ENCODE data around the gene FAM120A. TPM values are rescaled to one million over a fixed set of nuclear protein-coding genes. Genes with fewer than 3 reads are reported as not detected.

The FAM120A gene
- total RNA-seq, 5 donors from 2014 or later (not counting 1 experiment from before 2014, with no cell fraction given), result 76.0 to 96.3 (median 93.5) TPM

- Histone ChIP-seq H3K27me3 (replicated peaks in 1 of 2; ENCODE audit: control insufficient read depth in 2 of 2, extremely low read depth in 1 of 2, insufficient read depth in 2 of 2, low read length in 1 of 2) (no peaks in the 10 kb centered on the region), H3K9me3 (no peaks in the 10 kb centered on the region), H3K36me3 (ENCODE audit: control insufficient read depth in 2 of 2, extremely low read depth in 1 of 2, insufficient read depth in 1 of 2, low read length in 1 of 2) (no peaks in the 10 kb centered on the region), H3K4me3 (ENCODE audit: control insufficient read depth in 1 of 2, extremely low read depth in 1 of 2, low read length in 1 of 2) (no peak overlapping the region), H3K4me1 (ENCODE audit: control insufficient read depth in 1 of 2, extremely low read depth in 1 of 2, insufficient read depth in 2 of 2, low read length in 2 of 2) (peaks cover 22 to 46% of the 10 kb centered on the region in 2 experiments), H3K27ac (ENCODE audit: low read length) (no peak overlapping the region)
- no peaks in the 10 kb centered on the region for H3K9me3 Mint-ChIP-seq
- no peak overlapping the region for H3K4me3 Mint-ChIP-seq
- H3K27me3 Mint-ChIP-seq, result no peaks in the 10 kb centered on the region
- peaks cover 8% of the 10 kb centered on the region for H3K36me3 Mint-ChIP-seq
- ChIA-PET POLR2A (interaction anchor here in 1 of 2 donors (0.6 kb wide), 1 partner anchor 1170 kb away, joined by 8 read pairs; no protein-coding TSS in a partner anchor), CTCF (no interaction called here)
- DNase-seq (no peak), ATAC-seq (replicated peaks in 1 of 4) (no peak)
- H3K4me1 Mint-ChIP-seq, result peaks cover 89 to 91% (median 90%) of the 10 kb centered on the region in 3 donors
- no CpG with 5 or more reads among the region's 1 CpG for WGBS (ENCODE audit: insufficient coverage)
- no peak overlapping the region for H3K27ac Mint-ChIP-seq
Observed at GRCh38 chr9:93461414-93461743, 9.9 kb downstream of the FAM120A start.

GRCh38 chr9:93461821-93462220 is 10.3 kb downstream of the FAM120A start:
- ChIA-PET POLR2A (interaction anchor here in 1 of 2 donors (0.6 kb wide), 1 partner anchor 1170 kb away, joined by 8 read pairs; no protein-coding TSS in a partner anchor), CTCF (interaction anchor here in 1 of 2 donors (0.7 kb wide), 1 partner anchor 8 kb away, joined by 3 read pairs; no protein-coding TSS in a partner anchor)
- no peaks in the 10 kb centered on the region for H3K27me3 Mint-ChIP-seq
- H3K36me3 ChIP-seq (ENCODE audit: control insufficient read depth in 2 of 2, extremely low read depth in 1 of 2, insufficient read depth in 1 of 2, low read length in 1 of 2), result no peaks in the 10 kb centered on the region
- DNase-seq (no peak), ATAC-seq (replicated peaks in 1 of 4) (no peak)
- no peaks in the 10 kb centered on the region for H3K27me3 ChIP-seq (replicated peaks in 1 of 2; ENCODE audit: control insufficient read depth in 2 of 2, extremely low read depth in 1 of 2, insufficient read depth in 2 of 2, low read length in 1 of 2)
- H3K4me1 ChIP-seq (ENCODE audit: control insufficient read depth in 1 of 2, extremely low read depth in 1 of 2, insufficient read depth in 2 of 2, low read length in 2 of 2), result peaks cover 26 to 46% of the 10 kb centered on the region in 2 experiments
- peaks cover 89 to 91% (median 90%) of the 10 kb centered on the region in 3 donors for H3K4me1 Mint-ChIP-seq
- no CpG with 5 or more reads among the region's 2 CpGs for WGBS (ENCODE audit: insufficient coverage)
- peaks cover 8% of the 10 kb centered on the region for H3K36me3 Mint-ChIP-seq
- no peak overlapping the region for H3K27ac ChIP-seq (ENCODE audit: low read length)
- H3K9me3 Mint-ChIP-seq, result no peaks in the 10 kb centered on the region
- H3K4me3 Mint-ChIP-seq, result no peak overlapping the region
- no peak overlapping the region for H3K4me3 ChIP-seq (ENCODE audit: control insufficient read depth in 1 of 2, extremely low read depth in 1 of 2, low read length in 1 of 2)
- no peaks in the 10 kb centered on the region for H3K9me3 ChIP-seq
- peak overlapping the region in 1 of 2 donors; percentile 30 for H3K27ac Mint-ChIP-seq

GRCh38 chr9:93463638-93464248 is 12.3 kb downstream of the FAM120A start:
- peak in 1 of 4 experiments; percentile 29 for ATAC-seq (replicated peaks in 1 of 4)
- DNase-seq, result no peak
- Mint-ChIP-seq H3K27me3 (no peaks in the 10 kb centered on the region), H3K27ac (peak overlapping the region; percentile 73 to 80), H3K4me3 (peak overlapping the region; percentile 22 to 42 (median 34)), H3K36me3 (peaks cover 3% of the 10 kb centered on the region), H3K9me3 (no peaks in the 10 kb centered on the region), H3K4me1 (peaks cover 90 to 91% (median 90%) of the 10 kb centered on the region in 3 donors)
- Histone ChIP-seq H3K36me3 (ENCODE audit: control insufficient read depth in 2 of 2, extremely low read depth in 1 of 2, insufficient read depth in 1 of 2, low read length in 1 of 2) (no peaks in the 10 kb centered on the region), H3K9me3 (no peaks in the 10 kb centered on the region), H3K27me3 (replicated peaks in 1 of 2; ENCODE audit: control insufficient read depth in 2 of 2, extremely low read depth in 1 of 2, insufficient read depth in 2 of 2, low read length in 1 of 2) (no peaks in the 10 kb centered on the region), H3K27ac (ENCODE audit: low read length) (peak overlapping the region; percentile 27), H3K4me1 (ENCODE audit: control insufficient read depth in 1 of 2, extremely low read depth in 1 of 2, insufficient read depth in 2 of 2, low read length in 2 of 2) (peaks cover 35 to 45% of the 10 kb centered on the region in 2 experiments), H3K4me3 (ENCODE audit: control insufficient read depth in 1 of 2, extremely low read depth in 1 of 2, low read length in 1 of 2) (no peak overlapping the region)
- no CpG with 5 or more reads among the region's 4 CpGs for WGBS (ENCODE audit: insufficient coverage)
- CTCF ChIA-PET, result interaction anchor here (0.5 to 1.5 kb wide), 4 partner anchors 10 to 15 kb away, joined by 3 to 5 read pairs (median 4); partner anchors contain the start of gene FAM120AOS (in 2 of the 2)
- POLR2A ChIA-PET, result interaction anchor here (0.9 to 1.2 kb wide), 2 partner anchors 9 to 10 kb away, joined by 3 to 4 read pairs; partner anchors contain the start of gene FAM120AOS (in 1 of the 2)

- H3K36me3 Mint-ChIP-seq, result peaks cover 3% of the 10 kb centered on the region
- ATAC-seq (replicated peaks in 1 of 4) (peak in 1 of 4 experiments; percentile 35), DNase-seq (no peak)
- ChIA-PET CTCF (interaction anchor here (1.0 to 2.4 kb wide), 3 partner anchors 10 to 12 kb away, joined by 3 to 12 read pairs (median 5); partner anchors contain the start of gene FAM120AOS (in 2 of the 2)), POLR2A (interaction anchor here (0.6 to 1.2 kb wide), 2 partner anchors 10 to 502 kb away, joined by 4 to 8 read pairs; partner anchors contain the start of gene FAM120AOS (in 1 of the 2))
- H3K4me3 Mint-ChIP-seq, result peak overlapping the region; percentile 2 to 28 (median 22)
- Histone ChIP-seq H3K4me1 (ENCODE audit: control insufficient read depth in 1 of 2, extremely low read depth in 1 of 2, insufficient read depth in 2 of 2, low read length in 2 of 2) (peaks cover 40 to 44% of the 10 kb centered on the region in 2 experiments), H3K27me3 (replicated peaks in 1 of 2; ENCODE audit: control insufficient read depth in 2 of 2, extremely low read depth in 1 of 2, insufficient read depth in 2 of 2, low read length in 1 of 2) (no peaks in the 10 kb centered on the region), H3K27ac (ENCODE audit: low read length) (peak overlapping the region; percentile 27), H3K9me3 (no peaks in the 10 kb centered on the region), H3K36me3 (ENCODE audit: control insufficient read depth in 2 of 2, extremely low read depth in 1 of 2, insufficient read depth in 1 of 2, low read length in 1 of 2) (no peaks in the 10 kb centered on the region), H3K4me3 (ENCODE audit: control insufficient read depth in 1 of 2, extremely low read depth in 1 of 2, low read length in 1 of 2) (no peak overlapping the region)
- H3K9me3 Mint-ChIP-seq, result no peaks in the 10 kb centered on the region
- H3K27me3 Mint-ChIP-seq, result no peaks in the 10 kb centered on the region
- peaks cover 90 to 91% (median 90%) of the 10 kb centered on the region in 3 donors for H3K4me1 Mint-ChIP-seq
- H3K27ac Mint-ChIP-seq, result peak overlapping the region; percentile 73 to 80
- WGBS (ENCODE audit: insufficient coverage), result 100% methylated on average over 1 of the region's 3 CpGs
Observed at GRCh38 chr9:93464395-93464794, 12.9 kb downstream of the FAM120A start.

GRCh38 chr9:93464876-93465275 is 13.4 kb downstream of the FAM120A start:
- H3K27me3 ChIP-seq (replicated peaks in 1 of 2; ENCODE audit: control insufficient read depth in 2 of 2, extremely low read depth in 1 of 2, insufficient read depth in 2 of 2, low read length in 1 of 2), result no peaks in the 10 kb centered on the region
- ChIA-PET CTCF (interaction anchor here (1.5 to 2.4 kb wide), 2 partner anchors 11 kb away, joined by 5 to 12 read pairs; partner anchors contain the start of gene FAM120AOS (in 2 of the 2)), POLR2A (interaction anchor here (0.6 to 1.2 kb wide), 3 partner anchors 11 to 502 kb away, joined by 3 to 8 read pairs (median 4); partner anchors contain the start of gene FAM120AOS (in 1 of the 2))
- H3K27ac ChIP-seq (ENCODE audit: low read length), result peak overlapping the region; percentile 27
- H3K9me3 ChIP-seq, result no peaks in the 10 kb centered on the region
- Mint-ChIP-seq H3K27me3 (no peaks in the 10 kb centered on the region), H3K9me3 (no peaks in the 10 kb centered on the region), H3K36me3 (peaks cover 1% of the 10 kb centered on the region), H3K4me3 (peak overlapping the region; percentile 2 to 28 (median 22)), H3K4me1 (peaks cover 87 to 89% (median 87%) of the 10 kb centered on the region in 3 donors), H3K27ac (peak overlapping the region; percentile 73 to 80)
- H3K4me1 ChIP-seq (ENCODE audit: control insufficient read depth in 1 of 2, extremely low read depth in 1 of 2, insufficient read depth in 2 of 2, low read length in 2 of 2), result peaks cover 40 to 44% of the 10 kb centered on the region in 2 experiments
- no CpG with 5 or more reads among the region's 2 CpGs for WGBS (ENCODE audit: insufficient coverage)
- H3K4me3 ChIP-seq (ENCODE audit: control insufficient read depth in 1 of 2, extremely low read depth in 1 of 2, low read length in 1 of 2), result no peak overlapping the region
- no peaks in the 10 kb centered on the region for H3K36me3 ChIP-seq (ENCODE audit: control insufficient read depth in 2 of 2, extremely low read depth in 1 of 2, insufficient read depth in 1 of 2, low read length in 1 of 2)
- ATAC-seq (replicated peaks in 1 of 4) (peak in 1 of 4 experiments; percentile 23), DNase-seq (no peak)

GRCh38 chr9:93465855-93466254 is 14.4 kb downstream of the FAM120A start:
- no peak overlapping the region for H3K4me3 ChIP-seq (ENCODE audit: control insufficient read depth in 1 of 2, extremely low read depth in 1 of 2, low read length in 1 of 2)
- H3K9me3 ChIP-seq, result no peaks in the 10 kb centered on the region
- DNase-seq, result no peak
- no peaks in the 10 kb centered on the region for H3K27me3 Mint-ChIP-seq
- H3K27ac Mint-ChIP-seq, result peak overlapping the region in 1 of 2 donors; percentile 12
- H3K27me3 ChIP-seq (replicated peaks in 1 of 2; ENCODE audit: control insufficient read depth in 2 of 2, extremely low read depth in 1 of 2, insufficient read depth in 2 of 2, low read length in 1 of 2), result no peaks in the 10 kb centered on the region
- peak overlapping the region in 1 of 3 donors; percentile 39 for H3K4me3 Mint-ChIP-seq
- no peaks in the 10 kb centered on the region for H3K36me3 ChIP-seq (ENCODE audit: control insufficient read depth in 2 of 2, extremely low read depth in 1 of 2, insufficient read depth in 1 of 2, low read length in 1 of 2)
- H3K4me1 ChIP-seq (ENCODE audit: control insufficient read depth in 1 of 2, extremely low read depth in 1 of 2, insufficient read depth in 2 of 2, low read length in 2 of 2), result peaks cover 40 to 41% of the 10 kb centered on the region in 2 experiments
- no peak overlapping the region for H3K27ac ChIP-seq (ENCODE audit: low read length)
- ATAC-seq (replicated peaks in 1 of 4), result no peak
- WGBS (ENCODE audit: insufficient coverage), result 100% methylated on average over 1 of the region's 6 CpGs
- H3K36me3 Mint-ChIP-seq, result peaks cover 6% of the 10 kb centered on the region
- H3K4me1 Mint-ChIP-seq, result peaks cover 87 to 90% (median 89%) of the 10 kb centered on the region in 3 donors
- no peaks in the 10 kb centered on the region for H3K9me3 Mint-ChIP-seq
- ChIA-PET POLR2A (no interaction called here), CTCF (interaction anchor here in 1 of 2 donors (2.4 kb wide), 1 partner anchor 12 kb away, joined by 12 read pairs; the partner anchor contains the start of gene FAM120AOS)

Measured in T-cell (primary cell).